Endothelial cell (in vitro differentiated cells): ENCODE data around the gene MAP1A. TPM values are rescaled to one million over a fixed set of nuclear protein-coding genes. Genes with fewer than 3 reads are reported as not detected.

Experiments used
- DNase-seq: peaks from one replicate; pipeline ENCODE4 v3.0.0; 2021; ENCODE audit warnings: low spot score
- H3K27ac Mint-ChIP-seq: one replicate; pipeline ENCODE4 v1.8.0; 2021; ENCODE audit warnings: mixed read lengths, inconsistent platforms; ENCODE audit not compliant: unreplicated experiment
- H3K27me3 Mint-ChIP-seq: one replicate; pipeline ENCODE4 v1.8.0; 2021; ENCODE audit warnings: mild to moderate bottlenecking, moderate library complexity, mixed read lengths, inconsistent platforms; ENCODE audit not compliant: unreplicated experiment
- H3K36me3 Mint-ChIP-seq: one replicate; pipeline ENCODE4 v1.8.0; 2021; ENCODE audit warnings: mild to moderate bottlenecking, low read depth, mixed read lengths, inconsistent platforms; ENCODE audit not compliant: unreplicated experiment
- H3K4me1 Mint-ChIP-seq: one replicate; pipeline ENCODE4 v1.8.0; 2021; ENCODE audit warnings: mild to moderate bottlenecking, mixed read lengths, inconsistent platforms; ENCODE audit not compliant: unreplicated experiment
- H3K4me3 Mint-ChIP-seq: one replicate; pipeline ENCODE4 v1.8.0; 2021; ENCODE audit warnings: mild to moderate bottlenecking, mixed read lengths, inconsistent platforms; ENCODE audit not compliant: unreplicated experiment
- H3K9me3 Mint-ChIP-seq: one replicate; pipeline ENCODE4 v1.8.0; 2021; ENCODE audit warnings: mixed read lengths, inconsistent platforms; ENCODE audit not compliant: unreplicated experiment
- CTCF ChIP-seq: fragments of 200-600 bp; sonication (generic); IDR thresholded peaks from one replicate; pipeline ENCODE4 v1.5.0; 2021; ENCODE audit warnings: antibody characterized with exemption; ENCODE audit not compliant: unreplicated experiment
- total RNA-seq: library from RNA; stranded (reverse); fragmentation: NEBNext Ultra II Directional; extraction: Animal tissue kit (Norgen Biotek cat#: 25700); gene quantifications from one replicate; pipeline ENCODE4 v1.2.1, GENCODE V29; 2021; ENCODE audit not compliant: unreplicated experiment

Gene MAP1A
- total RNA-seq, 1 donor from 2014 or later, result 1.8 TPM

GRCh38 chr15:43520138-43520537, 2.7 kb downstream of the MAP1A start:
- H3K4me1 Mint-ChIP-seq, result peaks cover 17% of the 10 kb centered on the region
- no peak overlapping the region for H3K4me3 Mint-ChIP-seq
- peaks cover 5% of the 10 kb centered on the region for H3K36me3 Mint-ChIP-seq
- DNase-seq, result no peak
- no peaks in the 10 kb centered on the region for H3K9me3 Mint-ChIP-seq
- no peak overlapping the region for H3K27ac Mint-ChIP-seq
- H3K27me3 Mint-ChIP-seq, result peaks cover 30% of the 10 kb centered on the region
- TF ChIP-seq CTCF, result no peak

- no peak overlapping the region for H3K4me3 Mint-ChIP-seq
- peaks cover 29% of the 10 kb centered on the region for H3K27me3 Mint-ChIP-seq
- H3K9me3 Mint-ChIP-seq, result no peaks in the 10 kb centered on the region
- no peak for TF ChIP-seq CTCF
- peaks cover 15% of the 10 kb centered on the region for H3K36me3 Mint-ChIP-seq
- DNase-seq, result no peak
- peaks cover 25% of the 10 kb centered on the region for H3K4me1 Mint-ChIP-seq
- H3K27ac Mint-ChIP-seq, result no peak overlapping the region
Measured at GRCh38 chr15:43521419-43521818, 4.0 kb downstream of the MAP1A start.

GRCh38 chr15:43522247-43522646, 4.8 kb downstream of the MAP1A start:
- Mint-ChIP-seq H3K4me1 (peaks cover 26% of the 10 kb centered on the region), H3K27ac (no peak overlapping the region), H3K4me3 (no peak overlapping the region), H3K36me3 (peaks cover 15% of the 10 kb centered on the region), H3K9me3 (no peaks in the 10 kb centered on the region), H3K27me3 (peaks cover 25% of the 10 kb centered on the region)
- TF ChIP-seq CTCF, result no peak
- DNase-seq, result no peak

- Mint-ChIP-seq H3K27me3 (peaks cover 21% of the 10 kb centered on the region), H3K27ac (no peak overlapping the region), H3K4me1 (peaks cover 16% of the 10 kb centered on the region), H3K9me3 (no peaks in the 10 kb centered on the region), H3K4me3 (no peak overlapping the region), H3K36me3 (peaks cover 15% of the 10 kb centered on the region)
- no peak for TF ChIP-seq CTCF
- DNase-seq, result no peak
Measured at GRCh38 chr15:43523646-43524045, 6.2 kb downstream of the MAP1A start.

- peaks cover 15% of the 10 kb centered on the region for H3K36me3 Mint-ChIP-seq
- H3K27ac Mint-ChIP-seq, result no peak overlapping the region
- DNase-seq, result no peak
- TF ChIP-seq CTCF, result no peak
- H3K9me3 Mint-ChIP-seq, result no peaks in the 10 kb centered on the region
- peaks cover 14% of the 10 kb centered on the region for H3K27me3 Mint-ChIP-seq
- no peak overlapping the region for H3K4me3 Mint-ChIP-seq
- H3K4me1 Mint-ChIP-seq, result peaks cover 16% of the 10 kb centered on the region
Measured at GRCh38 chr15:43524254-43524845, 6.9 kb downstream of the MAP1A start.
